GM18907 (cell line): Measurements from ENCODE around the gene CORO2A.

Source experiments
- ATAC-seq: cut with Tn5 transposase; IDR thresholded peaks from one replicate; pipeline ENCODE4 v1.9.1; 2021; ENCODE audit warnings: mild to moderate bottlenecking, moderate library complexity; ENCODE audit not compliant: unreplicated experiment

The CORO2A gene, protein sequence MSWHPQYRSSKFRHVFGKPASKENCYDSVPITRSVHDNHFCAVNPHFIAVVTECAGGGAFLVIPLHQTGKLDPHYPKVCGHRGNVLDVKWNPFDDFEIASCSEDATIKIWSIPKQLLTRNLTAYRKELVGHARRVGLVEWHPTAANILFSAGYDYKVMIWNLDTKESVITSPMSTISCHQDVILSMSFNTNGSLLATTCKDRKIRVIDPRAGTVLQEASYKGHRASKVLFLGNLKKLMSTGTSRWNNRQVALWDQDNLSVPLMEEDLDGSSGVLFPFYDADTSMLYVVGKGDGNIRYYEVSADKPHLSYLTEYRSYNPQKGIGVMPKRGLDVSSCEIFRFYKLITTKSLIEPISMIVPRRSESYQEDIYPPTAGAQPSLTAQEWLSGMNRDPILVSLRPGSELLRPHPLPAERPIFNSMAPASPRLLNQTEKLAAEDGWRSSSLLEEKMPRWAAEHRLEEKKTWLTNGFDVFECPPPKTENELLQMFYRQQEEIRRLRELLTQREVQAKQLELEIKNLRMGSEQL

DNA sequence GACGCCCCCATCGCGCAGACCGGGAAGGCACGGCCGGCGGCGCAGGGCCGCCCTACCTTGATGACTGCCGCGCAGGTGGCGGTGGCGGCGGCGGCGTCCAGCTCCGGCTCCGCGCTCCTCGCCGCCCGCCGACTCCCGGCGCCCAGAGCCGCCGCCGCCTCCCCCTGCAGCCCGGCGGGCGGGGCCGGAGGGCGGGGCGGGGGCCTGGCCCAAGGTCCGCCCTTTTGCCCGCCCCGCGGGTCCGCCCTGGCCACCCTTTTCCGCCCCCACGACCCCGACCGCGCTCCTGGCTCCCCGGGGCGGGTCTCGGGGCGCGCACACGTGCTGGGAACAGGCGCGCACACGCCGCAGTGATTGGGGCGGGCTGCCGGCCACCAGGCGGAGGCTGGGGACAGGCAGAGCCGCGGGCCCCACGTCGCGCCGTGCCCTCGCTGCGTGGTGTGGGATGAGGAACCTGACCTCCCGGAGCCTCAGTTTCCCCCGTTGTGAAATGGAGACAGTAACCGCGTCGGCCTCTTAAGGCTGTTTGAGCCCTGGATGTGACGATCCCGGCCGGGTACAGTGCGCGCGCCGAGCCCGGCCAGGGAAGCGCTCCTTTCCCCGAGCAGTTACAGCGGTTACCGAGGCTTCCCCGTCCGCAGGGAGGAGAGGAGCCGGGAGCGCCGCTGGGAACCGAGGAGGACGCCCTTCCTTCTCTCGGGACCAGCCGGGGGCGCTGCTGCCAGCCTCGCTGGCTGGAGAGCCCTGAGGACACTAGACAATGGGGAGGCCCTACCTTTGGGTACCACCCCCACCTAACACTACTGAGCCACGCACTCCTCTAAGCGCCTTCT, at the start of gene CORO2A:
CORO2A (minus strand) TSS at position 135 of the 833 bp plus-strand sequence. CDS start 34,977 bp downstream, outside the sequence.
- ATAC-seq = peak; percentile 66

DNA sequence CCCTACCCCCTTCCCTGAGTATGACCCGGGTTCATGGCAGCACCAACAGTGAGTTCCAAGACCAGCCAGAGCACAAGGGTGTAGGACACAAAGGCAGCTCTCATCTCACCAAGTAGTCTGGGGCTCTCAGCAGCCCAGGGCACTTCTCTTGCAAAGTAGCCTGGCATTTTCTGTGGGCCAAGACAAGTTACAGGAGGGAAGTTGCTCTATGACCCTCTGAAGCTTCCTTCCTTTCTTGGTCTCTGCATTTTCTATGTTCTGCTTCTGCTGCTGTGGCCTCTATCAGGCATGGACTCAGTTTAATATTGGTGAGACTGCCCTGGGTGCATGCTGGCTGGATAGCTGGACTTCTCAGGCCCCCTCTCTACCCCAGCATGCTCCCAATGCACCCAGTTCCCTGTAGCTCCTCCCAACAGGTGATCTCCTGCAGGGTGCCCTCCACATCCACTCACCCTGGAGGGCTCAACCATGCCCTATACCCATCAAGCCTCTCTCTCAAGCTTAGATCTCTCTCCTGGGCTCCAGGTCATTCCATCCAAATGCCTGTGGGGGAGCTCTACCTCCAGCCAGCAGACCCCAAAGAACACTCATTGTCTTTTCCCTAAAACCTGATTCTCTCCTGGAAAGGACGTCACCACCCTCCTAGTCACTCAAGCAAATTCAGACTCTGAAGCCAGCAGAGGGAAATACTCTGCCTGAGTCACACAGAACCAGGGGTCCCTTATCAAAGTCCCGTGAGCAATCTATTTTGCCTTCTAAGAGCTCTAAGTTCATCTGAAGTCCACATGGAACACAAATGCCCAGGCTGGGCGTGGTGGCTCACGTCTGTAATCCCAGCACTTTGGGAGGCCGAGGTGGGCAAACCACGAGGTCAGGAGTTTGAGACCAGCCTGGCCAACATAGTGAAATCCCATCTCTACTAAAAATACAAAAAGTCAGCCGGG, 49.2 kb upstream of the CORO2A start:
- ATAC-seq = no peak

DNA sequence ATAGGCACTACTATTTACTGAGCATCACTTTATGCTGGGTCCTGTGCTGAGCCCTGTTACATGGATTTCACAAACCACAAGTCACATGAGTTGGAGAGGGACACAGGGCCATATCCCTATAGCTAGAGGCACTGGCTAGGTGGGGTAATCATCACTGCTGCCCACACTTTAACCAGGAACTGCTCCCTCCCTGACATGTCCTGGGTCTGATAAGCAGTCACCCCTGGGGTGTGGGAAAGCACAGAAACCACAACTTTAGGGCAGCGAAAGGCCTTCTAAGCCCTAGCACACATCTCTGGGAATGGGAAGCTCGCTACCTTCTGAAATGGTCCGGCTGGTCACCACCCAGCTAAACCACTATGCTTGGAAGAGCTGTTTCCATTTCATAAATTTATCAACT, 48.0 kb upstream of the CORO2A start:
- ATAC-seq = no peak

DNA sequence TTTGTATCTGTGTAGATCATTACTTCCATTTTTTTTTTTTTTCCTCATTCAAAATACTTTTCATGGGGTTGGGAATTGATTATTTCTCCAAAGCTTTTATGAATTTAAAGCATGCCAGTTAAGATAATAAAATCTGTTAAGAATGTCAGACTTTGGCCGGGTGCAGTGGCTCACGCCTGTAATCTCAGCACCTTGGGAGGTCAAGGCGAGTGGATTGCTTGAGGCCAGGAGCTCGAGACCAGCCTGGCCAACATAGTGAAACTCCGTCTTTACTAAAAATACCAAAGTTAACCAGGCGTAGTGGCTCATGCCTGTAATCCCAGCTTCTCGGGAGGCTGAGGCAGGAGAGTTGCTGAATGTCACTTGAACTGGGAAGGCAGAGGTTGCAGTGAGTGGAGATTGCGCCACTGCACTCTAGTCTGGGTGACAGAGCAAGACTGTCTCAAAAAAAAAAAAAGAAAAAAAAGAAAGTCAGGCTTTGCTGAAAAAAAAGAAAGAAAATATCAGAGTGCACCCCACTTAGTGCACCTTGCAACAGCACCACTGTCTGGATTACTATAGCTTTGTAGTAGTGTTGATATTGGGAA, 44.6 kb upstream of the CORO2A start:
- ATAC-seq = no peak

DNA sequence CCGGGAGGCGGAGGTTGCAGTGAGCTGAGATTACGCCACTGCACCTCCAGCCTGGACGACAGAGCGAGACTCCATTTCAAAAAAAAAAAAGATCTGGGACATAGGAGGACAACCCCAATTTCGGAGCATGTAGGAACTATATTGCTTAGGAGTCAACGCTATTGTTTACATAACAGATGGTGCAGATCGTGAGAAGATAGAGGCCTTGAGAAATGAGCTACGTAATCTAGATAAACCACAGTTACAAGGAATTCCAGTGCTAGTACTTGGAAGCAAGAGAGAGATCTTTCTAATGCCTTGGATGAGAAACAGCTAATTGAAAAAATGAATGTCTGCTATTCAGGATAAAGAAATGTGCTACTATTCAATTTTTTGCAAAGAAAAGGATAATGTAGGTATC, 42.7 kb upstream of the CORO2A start:
- no peak for ATAC-seq

DNA sequence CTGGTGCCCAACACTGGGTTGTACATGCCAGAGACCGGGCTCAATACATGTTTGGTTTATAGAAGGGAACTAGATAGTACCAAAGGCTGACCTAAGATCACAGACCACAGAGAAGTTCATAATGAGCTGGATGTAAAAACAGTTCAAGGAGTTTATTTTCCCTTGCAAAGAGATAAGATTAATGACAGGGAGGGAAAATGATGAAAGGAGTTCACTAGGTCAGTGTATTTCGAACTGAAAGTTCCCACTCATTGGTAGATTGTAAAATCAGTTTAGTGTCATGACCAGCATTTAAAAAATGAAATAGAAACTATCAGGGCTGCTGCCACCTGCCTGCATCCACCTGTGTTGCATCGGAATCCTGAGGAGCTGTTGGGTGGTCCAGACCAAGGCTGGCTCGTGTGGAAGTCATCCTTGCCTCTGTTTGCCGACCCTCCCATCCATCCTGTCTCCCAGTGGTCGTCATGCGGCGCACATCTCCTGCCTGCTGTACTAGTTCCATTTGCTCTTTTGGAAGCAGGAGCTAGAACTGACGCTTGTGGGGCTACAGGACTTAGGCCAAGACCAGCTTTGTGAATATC, 41.9 kb upstream of the CORO2A start:
- no peak for ATAC-seq

DNA sequence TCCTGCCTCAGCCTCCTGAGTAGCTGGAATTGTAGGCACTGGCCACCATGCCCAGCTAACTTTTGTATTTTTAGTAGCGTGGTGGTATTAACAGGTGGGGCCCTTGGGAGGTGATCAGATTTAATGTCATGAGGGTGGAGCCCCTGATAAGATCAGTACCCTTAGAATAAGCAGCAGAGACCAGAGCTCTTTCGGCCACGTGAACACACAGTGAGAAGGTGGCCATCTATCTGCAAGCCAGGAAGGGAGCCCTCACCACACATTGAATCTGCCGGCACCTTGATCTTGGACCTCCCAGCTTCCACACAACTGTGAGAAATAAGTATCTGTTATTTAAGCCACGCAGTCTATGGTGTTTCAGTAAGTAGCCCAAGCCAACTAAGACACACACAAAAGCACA, 40.5 kb upstream of the CORO2A start:
- ATAC-seq = no peak

DNA sequence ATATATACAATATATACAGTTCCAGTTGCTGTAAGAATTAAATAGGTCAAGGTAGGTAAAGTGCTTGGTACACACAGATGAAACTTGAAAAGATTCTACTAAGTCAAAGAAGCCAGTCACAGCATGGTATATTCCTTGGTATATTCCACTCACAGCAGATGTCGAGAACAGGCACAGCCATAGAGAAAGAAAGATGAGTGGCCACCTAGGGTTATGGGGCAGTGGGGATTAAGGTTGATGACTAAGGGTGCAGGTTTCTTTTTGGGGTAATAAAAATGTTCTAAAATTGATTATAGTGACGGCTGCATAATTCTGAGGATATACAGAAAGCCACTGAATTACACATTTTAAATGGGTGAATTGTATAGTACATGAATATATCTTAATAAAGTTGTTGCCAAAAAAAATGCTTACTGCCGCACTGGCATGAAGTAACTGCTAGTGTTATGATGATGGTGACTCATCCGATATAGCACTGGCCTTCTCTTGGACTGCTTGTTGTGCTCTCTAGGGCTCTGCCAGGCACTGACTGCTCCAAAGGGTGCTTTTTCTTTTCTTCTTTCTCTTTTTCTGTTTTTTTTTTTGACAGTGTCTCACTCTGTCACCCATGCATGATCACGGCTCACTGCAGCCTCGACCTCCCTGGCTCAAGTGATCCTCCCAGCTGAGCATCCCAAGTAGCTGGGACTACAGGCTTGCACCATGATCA, 39.5 kb upstream of the CORO2A start:
- no peak for ATAC-seq

DNA sequence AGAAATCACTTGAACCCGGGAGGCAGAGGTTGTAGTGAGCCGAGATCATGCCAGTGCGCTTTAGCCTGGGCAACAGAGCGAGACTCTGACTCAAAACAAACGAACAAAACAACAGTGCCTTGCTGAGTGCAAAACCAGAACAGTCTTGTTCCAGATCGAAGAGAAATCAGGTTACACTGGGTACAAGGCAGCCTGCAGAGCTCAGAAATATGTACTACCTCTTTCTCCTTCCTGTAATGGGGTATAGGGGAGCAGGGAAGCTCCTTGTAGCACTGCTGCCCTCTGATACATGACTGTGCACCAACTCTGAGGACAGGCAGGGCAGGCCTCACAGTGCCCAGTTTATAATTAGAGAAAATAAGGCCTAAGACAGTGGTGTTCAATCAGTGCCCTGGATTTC, 38.4 kb upstream of the CORO2A start:
- ATAC-seq = no peak

DNA sequence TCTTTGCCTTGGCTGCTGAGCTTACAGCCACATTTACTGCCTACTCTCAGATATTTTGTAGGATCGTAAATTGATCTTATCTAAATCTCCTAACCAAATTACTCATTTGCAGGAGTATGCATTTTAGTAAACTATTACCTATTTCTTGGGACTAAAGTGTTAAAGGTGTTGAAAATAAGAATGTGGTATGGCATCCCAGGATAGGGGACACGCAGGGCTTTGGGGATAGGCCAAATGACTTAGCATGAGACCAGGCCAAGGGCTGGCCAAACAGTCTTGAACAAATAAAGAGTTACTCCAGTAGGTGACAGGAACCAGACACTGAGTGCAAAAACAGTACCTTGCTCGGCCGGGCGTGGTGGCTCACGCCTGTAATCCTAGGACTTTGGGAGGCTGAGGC, 37.9 kb upstream of the CORO2A start:
- no peak for ATAC-seq

DNA sequence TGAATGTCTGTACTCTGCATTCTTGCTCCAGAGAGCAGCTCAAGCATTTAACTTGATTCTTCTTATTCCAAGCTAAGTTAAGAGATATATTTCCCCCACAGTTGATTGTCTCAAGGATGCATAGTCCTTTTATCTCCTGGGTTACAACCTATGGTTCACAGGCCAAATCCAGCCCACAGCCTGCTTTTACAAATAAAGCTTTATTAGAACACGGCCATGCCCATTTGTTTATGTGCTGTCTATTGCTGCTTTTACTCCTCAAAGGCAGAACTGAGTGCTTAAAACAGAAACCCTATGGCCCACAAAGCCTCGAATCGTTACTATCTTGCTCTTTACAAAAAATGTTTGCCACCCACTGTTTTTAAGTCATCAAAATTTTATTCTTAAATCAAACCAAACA, 37.2 kb upstream of the CORO2A start:
- no peak for ATAC-seq

DNA sequence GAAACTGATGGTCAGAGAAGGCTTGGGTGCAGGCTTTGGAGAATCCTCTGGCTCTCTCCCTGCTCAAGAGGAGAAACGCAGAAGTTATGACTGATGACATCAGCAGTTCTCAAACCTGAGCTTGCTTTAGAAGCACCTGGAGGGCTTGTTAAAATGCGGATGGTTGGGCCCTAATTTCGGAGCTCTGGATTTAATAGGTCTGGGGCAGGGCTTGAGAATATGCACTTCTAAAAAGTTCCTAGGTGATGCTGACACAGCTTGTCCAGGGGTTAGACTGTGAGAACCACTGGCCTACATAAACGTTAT, 36.6 kb upstream of the CORO2A start:
- no peak for ATAC-seq

DNA sequence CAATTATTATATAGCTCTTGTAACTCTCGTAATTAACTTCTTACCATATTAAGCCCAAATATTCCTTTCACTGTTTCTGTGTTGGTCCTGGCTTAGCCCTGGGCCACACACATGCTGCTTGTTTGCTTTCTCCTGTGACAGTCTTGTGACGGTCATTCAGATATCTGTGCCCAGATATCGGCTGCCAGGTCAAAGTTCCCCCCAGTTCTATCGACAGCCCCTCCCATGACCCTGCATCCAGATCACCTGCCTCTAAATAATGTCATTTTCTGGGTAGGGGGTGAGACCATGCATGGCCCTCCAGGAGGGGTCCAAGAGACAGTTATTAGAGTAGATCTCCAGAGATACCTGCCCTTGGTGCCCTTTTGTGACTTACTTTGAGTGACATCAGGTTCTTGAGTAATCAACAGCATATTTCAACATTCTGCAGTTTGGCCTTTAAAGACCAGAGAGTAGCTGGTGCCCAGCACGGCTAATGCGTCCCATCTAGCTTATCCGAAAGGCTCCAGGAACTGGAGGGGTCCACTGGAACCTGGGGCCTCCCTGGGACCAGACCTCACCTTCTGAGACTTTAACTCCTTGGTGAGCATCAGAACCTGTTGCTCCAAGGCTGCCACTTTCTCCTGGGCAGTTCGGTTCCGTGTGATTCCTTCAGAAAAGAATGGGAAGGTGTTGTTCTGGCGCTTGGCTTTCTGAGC, 36.1 kb upstream of the CORO2A start:
- no peak for ATAC-seq

DNA sequence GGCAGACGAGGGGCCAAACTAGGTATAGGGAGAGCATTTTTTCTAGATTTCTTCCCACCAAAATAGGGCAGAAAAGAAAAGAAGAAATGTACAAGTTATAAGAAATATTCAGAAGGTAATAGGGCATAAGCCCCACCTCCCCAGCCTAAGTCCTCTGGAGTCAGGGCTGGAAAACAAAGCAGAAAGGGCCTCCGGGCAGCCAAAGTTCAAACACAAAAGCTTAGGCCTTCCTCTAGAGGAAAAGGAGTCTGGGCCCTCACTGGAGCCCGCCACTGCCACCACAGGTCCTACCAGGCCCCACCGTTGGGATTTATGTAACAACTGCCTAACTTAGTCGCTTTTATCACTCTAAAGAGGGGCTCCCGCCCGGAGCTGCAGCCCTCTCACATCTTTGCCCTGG, 35.4 kb upstream of the CORO2A start:
- ATAC-seq = no peak

DNA sequence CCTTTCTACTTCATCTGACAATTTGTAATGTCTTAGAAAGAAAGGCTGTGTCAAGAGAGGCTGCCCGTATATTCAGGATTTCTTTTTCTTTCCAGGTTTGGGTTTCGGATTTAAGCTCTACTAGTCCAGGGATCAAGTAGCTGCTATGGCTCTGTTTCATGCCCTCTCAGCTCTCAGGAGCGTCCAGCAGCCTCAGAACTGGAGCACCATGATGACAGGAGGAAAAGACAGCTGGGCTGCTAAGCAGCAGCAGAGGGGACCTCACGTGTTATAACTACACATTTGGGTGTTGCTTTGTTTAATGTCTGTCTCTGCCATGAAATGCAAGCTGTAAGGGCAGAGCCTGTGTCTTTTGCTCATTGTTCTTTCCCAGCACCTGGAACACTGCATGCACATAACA, 34.5 kb upstream of the CORO2A start:
- ATAC-seq = no peak

DNA sequence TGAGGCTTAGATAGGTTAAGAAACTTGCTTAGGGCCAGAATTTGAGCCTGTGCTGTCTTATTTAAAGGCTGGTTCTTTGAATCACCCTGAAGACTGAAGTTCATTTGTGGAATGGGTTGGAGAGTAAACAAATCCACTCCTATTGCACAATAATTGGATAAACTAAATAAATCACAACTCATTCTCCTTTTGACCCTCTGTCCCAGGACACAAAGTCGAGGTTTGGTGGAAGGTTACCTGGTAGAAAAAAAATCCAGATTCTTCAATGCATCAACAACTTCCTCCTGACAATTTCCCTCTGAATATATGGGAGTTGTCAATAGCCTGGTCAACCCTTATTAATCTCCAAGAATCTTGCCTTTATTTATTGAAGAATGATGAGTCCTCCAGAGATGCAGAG, 34.1 kb upstream of the CORO2A start:
- ATAC-seq = no peak

DNA sequence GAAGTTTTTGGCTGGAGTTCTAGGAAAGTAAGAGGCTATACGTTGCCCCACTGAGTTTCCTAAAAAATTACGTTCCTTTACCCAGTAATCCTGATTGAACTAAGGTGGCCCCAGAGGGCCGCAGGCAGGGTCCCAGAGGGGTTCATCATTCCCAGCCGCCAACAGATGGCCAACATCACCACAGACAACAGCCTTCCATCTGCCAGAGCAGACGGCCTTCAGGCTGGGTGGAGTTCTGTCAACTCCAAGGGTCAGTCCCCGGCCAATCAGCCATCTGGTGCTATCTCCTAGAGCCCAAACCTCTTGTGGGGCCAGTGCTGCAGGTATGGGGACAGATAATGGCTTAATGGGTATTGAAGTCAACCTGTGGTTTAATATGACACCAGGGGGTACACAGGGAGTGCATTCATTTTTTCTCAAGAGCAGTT, 32.6 kb upstream of the CORO2A start:
- ATAC-seq = no peak

DNA sequence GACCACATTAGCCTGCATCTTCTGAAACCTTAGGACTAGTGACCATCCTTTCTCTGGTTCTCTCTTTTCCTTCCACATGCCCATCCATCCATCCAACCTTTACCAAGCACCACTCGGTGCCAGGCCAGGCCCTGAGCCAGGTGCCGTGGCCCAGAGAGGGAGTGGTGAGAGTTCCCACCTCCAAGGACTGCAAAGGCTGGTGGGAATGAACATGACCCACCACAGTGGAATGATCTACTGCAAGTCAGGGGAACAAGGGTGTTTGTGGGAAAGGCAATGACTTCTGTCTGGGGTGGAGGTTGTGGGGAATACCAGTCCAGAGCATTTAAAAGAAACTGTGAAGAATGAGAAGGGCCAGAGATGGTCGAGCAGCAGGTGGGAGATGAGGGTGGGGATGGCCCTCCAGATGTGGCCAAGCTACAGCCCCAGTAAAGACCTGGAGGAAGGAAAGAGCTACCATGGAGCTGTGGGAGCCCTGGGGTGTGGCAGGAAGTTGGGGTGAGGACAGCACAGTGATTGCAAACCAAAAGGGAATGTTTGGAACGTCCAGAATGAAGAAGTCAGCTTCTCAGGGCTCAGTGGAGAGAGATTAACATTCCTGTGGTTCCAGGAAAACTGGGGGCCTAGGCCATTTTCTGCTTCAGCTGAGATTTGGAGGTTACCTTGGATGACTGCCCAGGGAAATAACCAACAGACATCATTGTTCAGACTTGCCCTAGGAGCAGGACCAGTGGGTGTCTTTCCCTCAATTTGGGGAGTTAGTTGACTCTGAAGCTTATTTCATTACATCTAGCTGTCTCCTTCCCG, 30.7 kb upstream of the CORO2A start:
- no peak for ATAC-seq
